ENCODE measurements around the gene SLC28A1. TPM values are rescaled to one million over a fixed set of nuclear protein-coding genes. Genes with fewer than 3 reads are reported as not detected.

Gene SLC28A1
- total RNA-seq = not detected

- ChIA-PET POLR2A (no interaction called here), CTCF (no interaction called here)
- no peaks in the 10 kb centered on the region for H3K36me3 Mint-ChIP-seq (ENCODE audit: low read depth)
- no peak within 1 kb of the TSS for H3K27ac Mint-ChIP-seq
- no peak within 1 kb of the TSS for H3K4me3 Mint-ChIP-seq
- intact Hi-C loops (cut with micrococcal nuclease) = loop anchor here (5.0 kb wide), 1 partner anchor 297 kb away; no protein-coding TSS in a partner anchor
- H3K4me1 Mint-ChIP-seq (ENCODE audit: low read depth) = peaks cover 2% of the 10 kb centered on the region
- DNase-seq = no peak
- no peaks in the 10 kb centered on the region for H3K27me3 Mint-ChIP-seq
- no peaks in the 10 kb centered on the region for H3K9me3 Mint-ChIP-seq
- TF ChIP-seq CTCF (IDR thresholded peaks at IDR 0.05) = no peak
- ATAC-seq = no peak
Measured at GRCh38 chr15:84883916-84884781, at the start of gene SLC28A1. Gene SLC28A1, plus strand, starts transcription at chr15:84884662. Its CDS starts 3,099 bp downstream, at chr15:84887761.

GRCh38 chr15:84834969-84835368 lies 49.5 kb upstream of the SLC28A1 start:
- Mint-ChIP-seq H3K4me3 (no peak overlapping the region), H3K27ac (no peak overlapping the region), H3K4me1 (ENCODE audit: low read depth) (no peaks in the 10 kb centered on the region), H3K27me3 (no peaks in the 10 kb centered on the region), H3K36me3 (ENCODE audit: low read depth) (no peaks in the 10 kb centered on the region), H3K9me3 (no peaks in the 10 kb centered on the region)
- POLR2A ChIA-PET = no interaction called here
- CTCF ChIA-PET = interaction anchor here (1.5 kb wide), 1 partner anchor 236 kb away, joined by 4 read pairs; no protein-coding TSS in a partner anchor
- intact Hi-C loops (cut with micrococcal nuclease) = no loop called here
- no peak for TF ChIP-seq CTCF (IDR thresholded peaks at IDR 0.05)
- ATAC-seq (no peak), DNase-seq (no peak)

- intact Hi-C loops (cut with micrococcal nuclease) = no loop called here
- POLR2A ChIA-PET = interaction anchor here (1.1 kb wide), 1 partner anchor 16 kb away, joined by 3 read pairs; no protein-coding TSS in a partner anchor
- CTCF ChIA-PET = interaction anchor here (1.5 kb wide), 1 partner anchor 236 kb away, joined by 4 read pairs; no protein-coding TSS in a partner anchor
- no peak for DNase-seq
- Mint-ChIP-seq H3K36me3 (ENCODE audit: low read depth) (no peaks in the 10 kb centered on the region), H3K27ac (no peak overlapping the region), H3K9me3 (no peaks in the 10 kb centered on the region), H3K4me3 (no peak overlapping the region), H3K4me1 (ENCODE audit: low read depth) (no peaks in the 10 kb centered on the region), H3K27me3 (no peaks in the 10 kb centered on the region)
- no peak for ATAC-seq
- no peak for TF ChIP-seq CTCF (IDR thresholded peaks at IDR 0.05)
Measured at GRCh38 chr15:84835661-84836337, 48.7 kb upstream of the SLC28A1 start.

- TF ChIP-seq CTCF (IDR thresholded peaks at IDR 0.05) = no peak
- Mint-ChIP-seq H3K4me3 (no peak overlapping the region), H3K36me3 (ENCODE audit: low read depth) (no peaks in the 10 kb centered on the region), H3K27ac (no peak overlapping the region), H3K27me3 (no peaks in the 10 kb centered on the region), H3K9me3 (no peaks in the 10 kb centered on the region), H3K4me1 (ENCODE audit: low read depth) (no peaks in the 10 kb centered on the region)
- intact Hi-C loops (cut with micrococcal nuclease) = no loop called here
- CTCF ChIA-PET = no interaction called here
- ATAC-seq (no peak), DNase-seq (no peak)
- POLR2A ChIA-PET = interaction anchor here (0.6 kb wide), 1 partner anchor 70 kb away, joined by 3 read pairs; no protein-coding TSS in a partner anchor
Measured at GRCh38 chr15:84836844-84837243, 47.6 kb upstream of the SLC28A1 start.

GRCh38 chr15:84839714-84840113 lies 44.7 kb upstream of the SLC28A1 start:
- intact Hi-C loops (cut with micrococcal nuclease) = loop anchor here (10.0 kb wide), 1 partner anchor 85 kb away; no protein-coding TSS in a partner anchor
- ChIA-PET CTCF (no interaction called here), POLR2A (no interaction called here)
- DNase-seq (no peak), ATAC-seq (no peak)
- TF ChIP-seq CTCF (IDR thresholded peaks at IDR 0.05) = no peak
- H3K36me3 Mint-ChIP-seq (ENCODE audit: low read depth) = no peaks in the 10 kb centered on the region
- H3K27ac Mint-ChIP-seq = no peak overlapping the region
- no peaks in the 10 kb centered on the region for H3K27me3 Mint-ChIP-seq
- H3K4me3 Mint-ChIP-seq = no peak overlapping the region
- H3K4me1 Mint-ChIP-seq (ENCODE audit: low read depth) = no peaks in the 10 kb centered on the region
- no peaks in the 10 kb centered on the region for H3K9me3 Mint-ChIP-seq

Data from activated CD8-positive, alpha-beta T cell treated with anti-CD3 and anti-CD28 coated beads for 36 hours (primary cell).